A549 treated with CpdA at 1 μM for 4 hours (cell line): ENCODE results near the gene PRR22. TPM values are rescaled to one million over a fixed set of nuclear protein-coding genes. Genes with fewer than 3 reads are reported as not detected.

ENCODE experiments used
- total RNA-seq: library from RNA; stranded (reverse); fragments of 200-300 nt; extraction: Qiagen RNA extraction; gene quantifications from 5 replicates; pipeline ENCODE4 v1.2.3, GENCODE V29; 2022; ENCODE audit warnings: low read depth

Gene PRR22
- total RNA-seq, result 1.4 to 3.2 TPM (median 2.7 TPM) in 5 replicates

GRCh38 chr19:5784581-5785147 lies at the start of gene PRR22:
Gene PRR22, minus strand, starts transcription at chr19:5784746. Its CDS starts 86 bp downstream, at chr19:5784660.

GRCh38 chr19:5804516-5805461 lies 20.2 kb upstream of the PRR22 start, which contains the start of gene NRTN:
Gene NRTN, plus strand, starts transcription at chr19:5805067. Its CDS starts 19,099 bp downstream, at chr19:5824166.

GRCh38 chr19:5790559-5791520 lies 6.3 kb upstream of the PRR22 start, which contains the start of gene DUS3L:
Gene DUS3L, minus strand, starts transcription at chr19:5791163. Its CDS starts 22 bp downstream, at chr19:5791141.

Other genes starting within 250 kb of the PRR22 start
- 2.1 to 3.5 TPM (median 2.7 TPM) in 5 replicates for gene TINCR, start 216.8 kb downstream of the PRR22 start, total RNA-seq
- 31.1 to 44.9 TPM (median 39.8 TPM) in 5 replicates for gene SAFB2, start 162.0 kb downstream of the PRR22 start, total RNA-seq
- gene SAFB, start 161.7 kb downstream of the PRR22 start, total RNA-seq, result 58.8 to 63.8 TPM (median 62.6 TPM) in 5 replicates
- gene MICOS13, start 104.2 kb downstream of the PRR22 start, total RNA-seq, result 52.3 to 71.7 TPM (median 63.8 TPM) in 5 replicates
- gene HSD11B1L, start 103.7 kb downstream of the PRR22 start, total RNA-seq, result 3.8 to 4.9 TPM (median 4.5 TPM) in 5 replicates
- gene RPL36, start 94.5 kb downstream of the PRR22 start, total RNA-seq, result 721 to 887 TPM (median 768 TPM) in 5 replicates
- gene LONP1, start 64.6 kb downstream of the PRR22 start, total RNA-seq, result 47.0 to 62.5 TPM (median 60.5 TPM) in 5 replicates
- 0.05 TPM in 1 of 5 replicates, not detected in the others for gene CATSPERD, start 64.1 kb downstream of the PRR22 start, total RNA-seq
- gene DUS3L, start 6.4 kb upstream of the PRR22 start, total RNA-seq, result 27.8 to 31.9 TPM (median 30.1 TPM) in 5 replicates
- 0.27 to 0.96 TPM (median 0.58 TPM) in 5 replicates for gene NRTN, start 20.3 kb upstream of the PRR22 start, total RNA-seq
- not detected in 5 replicates for gene FUT6, start 55.0 kb upstream of the PRR22 start, total RNA-seq
- 0.03 TPM in 1 of 5 replicates, not detected in the others for gene FUT3, start 66.7 kb upstream of the PRR22 start, total RNA-seq
- not detected in 5 replicates for gene FUT5, start 85.8 kb upstream of the PRR22 start, total RNA-seq
- 196 to 305 TPM (median 288 TPM) in 5 replicates for gene NDUFA11, start 119.0 kb upstream of the PRR22 start, total RNA-seq
- 0.36 to 0.64 TPM (median 0.48 TPM) in 5 replicates for gene VMAC, start 120.1 kb upstream of the PRR22 start, total RNA-seq
- gene CAPS, start 129.5 kb upstream of the PRR22 start, total RNA-seq, result 0.91 to 1.5 TPM (median 1.1 TPM) in 5 replicates
- 43.7 to 50.9 TPM (median 45.8 TPM) in 5 replicates for gene RANBP3, start 193.4 kb upstream of the PRR22 start, total RNA-seq